Keratinocyte (primary cell): ENCODE results near the gene PTPRN2. TPM values are rescaled to one million over a fixed set of nuclear protein-coding genes. Genes with fewer than 3 reads are reported as not detected.

Source experiments
- DNase-seq: peaks from one replicate; pipeline ENCODE4 v3.0.0-alpha.2; 2011; ENCODE audit warnings: low read depth, missing footprints, low spot score
- FAIRE-seq: peaks from 2 replicates; lab custom pipeline; 2011; peaks lifted over from hg19 to GRCh38; lab: Jason Lieb, UNC
- H2AFZ ChIP-seq: 2 replicates; pipeline ENCODE4 v1.6.0; 2012; ENCODE audit warnings: low read length, control low read depth, inconsistent platforms; ENCODE audit not compliant: control insufficient read depth
- H3K27ac ChIP-seq: 2 replicates; pipeline ENCODE4 v1.5.1; 2011; ENCODE audit warnings: low read length; ENCODE audit not compliant: control insufficient read depth, insufficient read depth
- H3K27me3 ChIP-seq: 3 replicates; pipeline ENCODE4 v1.6.0; 2011; ENCODE audit warnings: low read length; ENCODE audit not compliant: control insufficient read depth, insufficient read depth; ENCODE audit errors: extremely low read depth
- H3K36me3 ChIP-seq, 2 experiments: 2 replicates in 1 of 2; 3 replicates in 1 of 2; pipeline ENCODE4 v1.5.1; 2011; ENCODE audit warnings: low read length in 2 of 2, mild to moderate bottlenecking in 1 of 2; ENCODE audit not compliant: control insufficient read depth in 2 of 2, insufficient read depth in 2 of 2; ENCODE audit errors: extremely low read depth in 1 of 2
- H3K4me1 ChIP-seq: 3 replicates; pipeline ENCODE4 v1.5.1; 2011; ENCODE audit warnings: low read length; ENCODE audit not compliant: control insufficient read depth, insufficient read depth; ENCODE audit errors: extremely low read depth
- H3K4me2 ChIP-seq: 3 replicates; pipeline ENCODE4 v1.6.0; 2011; ENCODE audit warnings: low read depth, low read length; ENCODE audit not compliant: control insufficient read depth, insufficient read depth; ENCODE audit errors: extremely low read depth
- H3K4me3 ChIP-seq, 3 experiments: fragments of 200-600 bp in 1 of 3; sonication (generic) in 1 of 3; 2 replicates in 2 of 3; 3 replicates in 1 of 3; pipeline ENCODE4 v1.5.1; 2011 to 2016; ENCODE audit warnings: low read length in 3 of 3, mild to moderate bottlenecking in 3 of 3, control low read depth in 2 of 3, inconsistent platforms in 1 of 3, low read depth in 1 of 3, mixed read lengths in 1 of 3, mixed run types in 1 of 3, moderate library complexity in 1 of 3; ENCODE audit not compliant: control insufficient read depth in 2 of 3, insufficient read depth in 2 of 3; ENCODE audit errors: extremely low read depth in 1 of 3
- H3K79me2 ChIP-seq: 2 replicates; pipeline ENCODE4 v1.6.0; 2012; ENCODE audit warnings: low read length; ENCODE audit not compliant: control insufficient read depth, insufficient read depth
- H3K9ac ChIP-seq: 3 replicates; pipeline ENCODE4 v1.6.0; 2011; ENCODE audit warnings: low read length; ENCODE audit not compliant: control insufficient read depth, insufficient read depth; ENCODE audit errors: extremely low read depth
- H3K9me1 ChIP-seq: 3 replicates; pipeline ENCODE4 v1.6.0; 2011; ENCODE audit warnings: low read length; ENCODE audit not compliant: control insufficient read depth, insufficient read depth; ENCODE audit errors: extremely low read depth
- H3K9me3 ChIP-seq: 2 replicates; pipeline ENCODE4 v1.5.1; 2012; ENCODE audit warnings: low read depth, low read length; ENCODE audit not compliant: control insufficient read depth
- H4K20me1 ChIP-seq: 3 replicates; pipeline ENCODE4 v1.6.0; 2011; ENCODE audit warnings: low read length; ENCODE audit not compliant: control insufficient read depth, insufficient read depth; ENCODE audit errors: extremely low read depth
- EZH2 ChIP-seq: IDR thresholded peaks from one replicate; pipeline ENCODE4 v1.6.1; 2012; ENCODE audit warnings: inconsistent platforms, mild to moderate bottlenecking, low read length, moderate library complexity
- dilution Hi-C: fragments of 300-500 bp; cut with MboI; formaldehyde crosslinking; loops from one replicate; pipeline ENCODE4 v1.7.0; 2020; ENCODE audit warnings: low sequenced_read_pairs; ENCODE audit not compliant: extremely low pct_ligation_motif_present
- polyA plus RNA-seq, 5 experiments: library from polyadenylated mRNA; depleted of rRNA in 3 of 5; stranded (reverse) in 3 of 5; stranded (forward) in 1 of 5; unstranded in 1 of 5; fragments of >200 nt; gene quantifications; 1 replicate in 1 of 5; 2 replicates in 3 of 5; 3 replicates in 1 of 5; pipeline versions ENCODE4 v1.2.1 to v1.2.3, GENCODE V29; 2011 to 2012; ENCODE audit warnings: missing spikeins in 2 of 5, low read depth in 1 of 5, low replicate concordance in 1 of 5
- TF ChIP-seq, protein P1 (sequence below), 3 experiments: IDR thresholded peaks in 1 of 3; conservative IDR thresholded peaks in 1 of 3; optimal IDR thresholded peaks in 1 of 3; 2 replicates in 2 of 3; 3 replicates in 1 of 3; pipeline versions ENCODE3 to v1.5.1; 2011; ENCODE audit warnings: low read length in 3 of 3, mild to moderate bottlenecking in 3 of 3, moderate library complexity in 2 of 3, control low read depth in 1 of 3, inconsistent platforms in 1 of 3; ENCODE audit not compliant: insufficient read depth in 2 of 3; ENCODE audit errors: extremely low read depth in 1 of 3

PTPRN2 gene
- polyA plus RNA-seq, 1 donor (not counting 4 experiments of a cell fraction or from before 2014, with no cell fraction given): not detected

GRCh38 chr7:157618091-157618726 lies 969.4 kb downstream of the PTPRN2 start:
- dilution Hi-C loops: no loop called here
- Histone ChIP-seq H3K79me2 (no peaks in the 10 kb centered on the region), H2AFZ (no peak overlapping the region), H3K4me3 (no peak overlapping the region), H3K4me2 (no peak overlapping the region), H3K36me3 (no peaks in the 10 kb centered on the region), H3K9me3 (peaks cover 10% of the 10 kb centered on the region), H3K4me1 (no peaks in the 10 kb centered on the region), H3K27me3 (peaks cover under 1% of the 10 kb centered on the region), H3K27ac (no peak overlapping the region), H4K20me1 (no peaks in the 10 kb centered on the region), H3K9me1 (no peaks in the 10 kb centered on the region), H3K9ac (no peak overlapping the region)
- TF ChIP-seq, protein P1, sequence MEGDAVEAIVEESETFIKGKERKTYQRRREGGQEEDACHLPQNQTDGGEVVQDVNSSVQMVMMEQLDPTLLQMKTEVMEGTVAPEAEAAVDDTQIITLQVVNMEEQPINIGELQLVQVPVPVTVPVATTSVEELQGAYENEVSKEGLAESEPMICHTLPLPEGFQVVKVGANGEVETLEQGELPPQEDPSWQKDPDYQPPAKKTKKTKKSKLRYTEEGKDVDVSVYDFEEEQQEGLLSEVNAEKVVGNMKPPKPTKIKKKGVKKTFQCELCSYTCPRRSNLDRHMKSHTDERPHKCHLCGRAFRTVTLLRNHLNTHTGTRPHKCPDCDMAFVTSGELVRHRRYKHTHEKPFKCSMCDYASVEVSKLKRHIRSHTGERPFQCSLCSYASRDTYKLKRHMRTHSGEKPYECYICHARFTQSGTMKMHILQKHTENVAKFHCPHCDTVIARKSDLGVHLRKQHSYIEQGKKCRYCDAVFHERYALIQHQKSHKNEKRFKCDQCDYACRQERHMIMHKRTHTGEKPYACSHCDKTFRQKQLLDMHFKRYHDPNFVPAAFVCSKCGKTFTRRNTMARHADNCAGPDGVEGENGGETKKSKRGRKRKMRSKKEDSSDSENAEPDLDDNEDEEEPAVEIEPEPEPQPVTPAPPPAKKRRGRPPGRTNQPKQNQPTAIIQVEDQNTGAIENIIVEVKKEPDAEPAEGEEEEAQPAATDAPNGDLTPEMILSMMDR (optimal IDR thresholded peaks at IDR 0.05 in 1 of 3, IDR thresholded peaks at IDR 0.05 in 1 of 3, conservative IDR thresholded peaks at IDR 0.05 in 1 of 3; ENCODE audit: extremely low read depth in 1 of 3, insufficient read depth in 2 of 3, low read length in 3 of 3): no peak
- no peak for TF ChIP-seq EZH2
- no peak for FAIRE-seq
- DNase-seq: no peak

DNA sequence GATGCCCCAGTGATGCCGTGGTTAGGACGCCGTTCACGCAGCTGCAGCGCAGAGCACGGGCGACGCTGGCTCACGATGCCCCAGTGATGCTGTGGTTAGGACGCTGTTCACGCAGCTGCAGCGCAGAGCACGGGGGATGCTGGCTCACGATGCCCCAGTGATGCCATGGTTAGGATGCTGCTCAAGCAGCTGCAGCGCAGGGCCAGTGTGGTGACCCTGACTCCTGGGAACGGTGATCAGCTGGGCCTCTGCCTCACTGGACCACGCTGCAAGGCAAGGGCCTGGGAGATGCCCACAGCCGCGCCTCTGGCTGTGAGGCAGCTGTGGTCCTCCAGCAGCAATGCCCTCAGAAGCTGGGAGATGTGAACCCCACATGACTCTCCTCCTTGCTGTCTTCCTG lies 970.2 kb downstream of the PTPRN2 start:
- H3K9me3 ChIP-seq: peaks cover 11% of the 10 kb centered on the region
- H4K20me1 ChIP-seq: no peaks in the 10 kb centered on the region
- no peaks in the 10 kb centered on the region for H3K36me3 ChIP-seq
- no peak overlapping the region for H2AFZ ChIP-seq
- H3K4me2 ChIP-seq: no peak overlapping the region
- H3K4me1 ChIP-seq: no peaks in the 10 kb centered on the region
- no peaks in the 10 kb centered on the region for H3K79me2 ChIP-seq
- dilution Hi-C loops: no loop called here
- DNase-seq (no peak), FAIRE-seq (no peak)
- H3K9ac ChIP-seq: no peak overlapping the region
- TF ChIP-seq EZH2: no peak
- TF ChIP-seq, protein P1 (optimal IDR thresholded peaks at IDR 0.05 in 1 of 3, IDR thresholded peaks at IDR 0.05 in 1 of 3, conservative IDR thresholded peaks at IDR 0.05 in 1 of 3; ENCODE audit: extremely low read depth in 1 of 3, insufficient read depth in 2 of 3, low read length in 3 of 3): no peak
- no peaks in the 10 kb centered on the region for H3K9me1 ChIP-seq
- H3K27me3 ChIP-seq: peaks cover 3% of the 10 kb centered on the region
- H3K27ac ChIP-seq: no peak overlapping the region
- no peak overlapping the region for H3K4me3 ChIP-seq
